ENCODE results near the gene SKIC3.

The SKIC3 gene

DNA sequence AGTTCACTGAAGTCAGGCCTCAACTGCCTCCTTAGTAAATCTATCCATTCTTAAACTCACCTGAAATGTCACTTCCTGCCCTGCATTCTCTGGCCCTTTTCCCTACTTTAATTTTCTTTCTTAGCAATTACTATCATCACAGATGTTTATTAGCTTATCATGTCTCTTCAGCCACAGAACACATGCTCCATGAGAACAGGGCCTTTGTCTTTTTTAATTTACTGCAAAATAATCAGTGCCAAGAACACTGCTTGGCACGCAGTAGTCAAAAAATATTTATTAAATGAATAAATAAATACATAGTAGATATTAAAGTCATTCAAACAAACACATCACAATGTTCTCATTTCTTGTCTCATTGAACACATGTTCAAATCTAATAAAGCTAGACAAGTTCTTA is 46.2 kb downstream of the SKIC3 start:
- peaks cover 90% of the 10 kb centered on the region for H3K36me3 Mint-ChIP-seq
- ATAC-seq, result no peak
- peak overlapping the region; percentile 4 for H3K27ac Mint-ChIP-seq
- no peaks in the 10 kb centered on the region for H3K9me3 Mint-ChIP-seq
- H3K4me3 Mint-ChIP-seq, result no peak overlapping the region
- no peaks in the 10 kb centered on the region for H3K4me1 Mint-ChIP-seq
- DNase-seq (ENCODE audit: low spot score in 2 of 2), result no peak
